Caco-2 (cell line): ENCODE measurements around the gene S100A16. TPM values are rescaled to one million over a fixed set of nuclear protein-coding genes. Genes with fewer than 3 reads are reported as not detected.
A peak's percentile ranks its signal among the peaks of the same experiment; 100 is the strongest.

ENCODE experiments used
- BruUV-seq: library from RNA; stranded (reverse); fragments of 400-500 nt; replicated peaks from 2 replicates; lab custom pipeline; 2021; lab: Mats Ljungman, UMichigan
- CTCF ChIA-PET: fragments of 300-600 bp; sonication (Branson Sonifier 250); formaldehyde crosslinking; loops from one replicate; lab custom pipeline; 2022; ENCODE audit warnings: antibody characterized with exemption; lab: Charles Lee
- POLR2A ChIA-PET: fragments of 300-600 bp; sonication (Branson Sonifier 250); formaldehyde crosslinking; loops from one replicate; lab custom pipeline; 2022; ENCODE audit warnings: antibody characterized with exemption; lab: Charles Lee
- DNase-seq, 2 experiments: peaks; one replicate each; pipeline versions ENCODE4 v3.0.0 to v3.0.0-alpha.2; 2020 to 2022
- H3K27me3 ChIP-seq: replicated peaks from 2 replicates; pipeline ENCODE4 v1.6.0; 2011; ENCODE audit warnings: low read length; ENCODE audit not compliant: control insufficient read depth, insufficient read depth
- H3K36me3 ChIP-seq: 2 replicates; pipeline ENCODE4 v1.5.1; 2011; ENCODE audit warnings: low read length; ENCODE audit not compliant: control insufficient read depth, insufficient read depth
- H3K4me1 ChIP-seq: fragments of 250-450 bp; sonication (Bioruptor Pico); 2 replicates; pipeline ENCODE4 v1.5.1; 2020; ENCODE audit warnings: mild to moderate bottlenecking
- H3K4me3 ChIP-seq: 2 replicates; pipeline ENCODE4 v1.5.1; 2011; ENCODE audit warnings: low read depth, mild to moderate bottlenecking, control low read depth, low read length
- H3K9me3 ChIP-seq: fragments of 250-450 bp; sonication (Bioruptor Pico); 2 replicates; pipeline ENCODE4 v1.5.1; 2020; ENCODE audit warnings: mild to moderate bottlenecking, moderate library complexity
- H3K27ac Mint-ChIP-seq: one replicate; pipeline ENCODE4 v1.8.0; 2022; ENCODE audit warnings: mixed read lengths; ENCODE audit not compliant: unreplicated experiment
- H3K27me3 Mint-ChIP-seq: one replicate; pipeline ENCODE4 v1.8.0; 2022; ENCODE audit warnings: mixed read lengths; ENCODE audit not compliant: insufficient read depth, unreplicated experiment
- H3K36me3 Mint-ChIP-seq: one replicate; pipeline ENCODE4 v1.8.0; 2022; ENCODE audit warnings: mild to moderate bottlenecking, mixed read lengths; ENCODE audit not compliant: insufficient read depth, unreplicated experiment
- H3K4me1 Mint-ChIP-seq: one replicate; pipeline ENCODE4 v1.8.0; 2022; ENCODE audit warnings: low read depth, mixed read lengths; ENCODE audit not compliant: unreplicated experiment
- H3K4me3 Mint-ChIP-seq: one replicate; pipeline ENCODE4 v1.8.0; 2022; ENCODE audit warnings: mild to moderate bottlenecking, moderate library complexity, mixed read lengths; ENCODE audit not compliant: unreplicated experiment
- H3K9me3 Mint-ChIP-seq: one replicate; pipeline ENCODE4 v1.8.0; 2022; ENCODE audit warnings: mixed read lengths; ENCODE audit not compliant: unreplicated experiment
- intact Hi-C: fragments of 100-400 bp; cut with micrococcal nuclease; formaldehyde crosslinking; loops from one replicate; pipeline ENCODE4 v1.10.0; 2022; ENCODE audit not compliant: unreplicated experiment
- total RNA-seq: library from RNA; stranded (reverse); gene quantifications from 2 replicates; pipeline ENCODE4 v1.2.3, GENCODE V29; 2022
- TF ChIP-seq, protein P1 (sequence below), 2 experiments: fragments of 200-600 bp in 1 of 2; IDR thresholded peaks; 1 replicate in 1 of 2; 2 replicates in 1 of 2; pipeline versions ENCODE4 v1.5.1 to v1.8.0; 2011 to 2022; ENCODE audit warnings: antibody characterized with exemption in 1 of 2, control low read depth in 1 of 2, inconsistent platforms in 1 of 2, low read depth in 1 of 2, low read length in 1 of 2, mild to moderate bottlenecking in 1 of 2, moderate library complexity in 1 of 2; ENCODE audit not compliant: insufficient read depth in 1 of 2, severe bottlenecking in 1 of 2, unreplicated experiment in 1 of 2

The S100A16 gene
- total RNA-seq, 1 experiment from 2014 or later = 243 TPM

- peaks cover 71% of the 10 kb centered on the region for H3K4me1 Mint-ChIP-seq
- Histone ChIP-seq H3K36me3 (no peaks in the 10 kb centered on the region), H3K4me3 (no peak overlapping the region), H3K4me1 (peaks cover 67% of the 10 kb centered on the region), H3K9me3 (no peaks in the 10 kb centered on the region), H3K27me3 (no peaks in the 10 kb centered on the region)
- H3K27ac Mint-ChIP-seq = peak overlapping the region; percentile 98
- POLR2A ChIA-PET = interaction anchor here (0.6 to 1.7 kb wide), 5 partner anchors 11 to 59 kb away, joined by 3 to 6 read pairs (median 5); partner anchors contain the start of genes S100A13, S100A14, S100A16 and S100A4
- no peaks in the 10 kb centered on the region for H3K9me3 Mint-ChIP-seq
- H3K36me3 Mint-ChIP-seq = peaks cover 15% of the 10 kb centered on the region
- TF ChIP-seq, protein P1, sequence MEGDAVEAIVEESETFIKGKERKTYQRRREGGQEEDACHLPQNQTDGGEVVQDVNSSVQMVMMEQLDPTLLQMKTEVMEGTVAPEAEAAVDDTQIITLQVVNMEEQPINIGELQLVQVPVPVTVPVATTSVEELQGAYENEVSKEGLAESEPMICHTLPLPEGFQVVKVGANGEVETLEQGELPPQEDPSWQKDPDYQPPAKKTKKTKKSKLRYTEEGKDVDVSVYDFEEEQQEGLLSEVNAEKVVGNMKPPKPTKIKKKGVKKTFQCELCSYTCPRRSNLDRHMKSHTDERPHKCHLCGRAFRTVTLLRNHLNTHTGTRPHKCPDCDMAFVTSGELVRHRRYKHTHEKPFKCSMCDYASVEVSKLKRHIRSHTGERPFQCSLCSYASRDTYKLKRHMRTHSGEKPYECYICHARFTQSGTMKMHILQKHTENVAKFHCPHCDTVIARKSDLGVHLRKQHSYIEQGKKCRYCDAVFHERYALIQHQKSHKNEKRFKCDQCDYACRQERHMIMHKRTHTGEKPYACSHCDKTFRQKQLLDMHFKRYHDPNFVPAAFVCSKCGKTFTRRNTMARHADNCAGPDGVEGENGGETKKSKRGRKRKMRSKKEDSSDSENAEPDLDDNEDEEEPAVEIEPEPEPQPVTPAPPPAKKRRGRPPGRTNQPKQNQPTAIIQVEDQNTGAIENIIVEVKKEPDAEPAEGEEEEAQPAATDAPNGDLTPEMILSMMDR (IDR thresholded peaks at IDR 0.05; ENCODE audit: insufficient read depth in 1 of 2, low read depth in 1 of 2, low read length in 1 of 2, severe bottlenecking in 1 of 2, unreplicated experiment in 1 of 2) = peak; percentile 96 to 98
- no peaks in the 10 kb centered on the region for H3K27me3 Mint-ChIP-seq
- intact Hi-C loops = loop anchor here (1.0 to 10.0 kb wide), 3 partner anchors 35 to 214 kb away; partner anchors contain the start of gene S100A9
- DNase-seq = peak; percentile 94
- BruUV-seq = no TSS peak
- H3K4me3 Mint-ChIP-seq = peak overlapping the region; percentile 46
- CTCF ChIA-PET = interaction anchor here (0.7 to 2.0 kb wide), 13 partner anchors 9 to 61 kb away, joined by 3 to 22 read pairs (median 7); partner anchors contain the start of genes S100A13, S100A16, S100A4 and S100A6
Measured at GRCh38 chr1:153568367-153569099, 44.4 kb downstream of the S100A16 start.

- TF ChIP-seq, protein P1 (IDR thresholded peaks at IDR 0.05; ENCODE audit: insufficient read depth in 1 of 2, low read depth in 1 of 2, low read length in 1 of 2, severe bottlenecking in 1 of 2, unreplicated experiment in 1 of 2) = no peak
- DNase-seq = no peak
- intact Hi-C loops = loop anchor here (1.0 to 10.0 kb wide), 3 partner anchors 34 to 213 kb away; partner anchors contain the start of gene S100A9
- CTCF ChIA-PET = interaction anchor here (0.7 to 2.0 kb wide), 12 partner anchors 10 to 59 kb away, joined by 3 to 22 read pairs (median 7); partner anchors contain the start of genes S100A13, S100A16, S100A4 and S100A6
- Mint-ChIP-seq H3K27me3 (no peaks in the 10 kb centered on the region), H3K36me3 (peaks cover 15% of the 10 kb centered on the region), H3K4me3 (peak overlapping the region; percentile 46), H3K9me3 (no peaks in the 10 kb centered on the region), H3K4me1 (peaks cover 64% of the 10 kb centered on the region), H3K27ac (peak overlapping the region; percentile 98)
- POLR2A ChIA-PET = interaction anchor here (0.6 to 1.7 kb wide), 5 partner anchors 11 to 60 kb away, joined by 3 to 6 read pairs (median 5); partner anchors contain the start of genes S100A13, S100A14, S100A16 and S100A4
- Histone ChIP-seq H3K9me3 (no peaks in the 10 kb centered on the region), H3K4me3 (no peak overlapping the region), H3K36me3 (no peaks in the 10 kb centered on the region), H3K4me1 (peaks cover 63% of the 10 kb centered on the region), H3K27me3 (no peaks in the 10 kb centered on the region)
- BruUV-seq = TSS peak; percentile 53
Measured at GRCh38 chr1:153567621-153568366, 45.1 kb downstream of the S100A16 start.
